Peyer's patch (tissue), 4 donors: ENCODE results near the gene KIAA2012.

ENCODE experiments used
- POLR2A ChIP-seq, 2 donors: fragments of 450-650 bp; IDR thresholded peaks; one replicate each; pipeline ENCODE4 v1.5.1; 2017; ENCODE audit warnings: antibody characterized with exemption in 2 of 2, mild to moderate bottlenecking in 2 of 2, moderate library complexity in 2 of 2
- TF ChIP-seq, protein P1 (sequence below), 6 experiments: fragments of 450-650 bp in 4 of 6; fragments of 200-600 bp in 2 of 6; sonication (generic) in 1 of 6; IDR thresholded peaks; one replicate each; pipeline ENCODE4 v1.5.1; 2017 to 2019; ENCODE audit warnings: antibody characterized with exemption in 6 of 6, mild to moderate bottlenecking in 3 of 6, moderate library complexity in 1 of 6

DNA sequence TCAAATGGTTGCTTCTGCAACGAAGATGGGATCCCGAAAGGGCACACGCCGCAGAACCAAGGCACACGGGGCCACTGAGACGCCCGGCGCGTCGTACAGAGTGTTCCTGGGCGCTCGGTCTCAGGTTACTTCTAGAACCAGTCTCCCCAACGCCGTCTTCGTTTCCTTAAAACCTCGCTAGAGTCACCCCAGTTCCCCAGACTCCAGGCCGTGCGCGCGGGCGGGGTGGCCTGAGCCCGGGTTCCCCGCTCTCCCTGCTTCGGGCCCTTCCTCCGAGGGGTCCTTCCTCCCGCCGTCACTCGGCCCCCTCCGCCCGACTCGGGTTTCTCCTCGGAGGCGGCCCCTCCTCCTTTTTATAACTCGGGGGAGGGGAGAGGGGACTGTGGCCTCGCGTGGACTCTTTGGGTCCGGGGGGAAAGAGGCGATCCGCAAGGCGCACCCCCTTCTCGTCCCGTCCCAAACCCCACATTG is 40.2 kb upstream of the KIAA2012 start:
- TF ChIP-seq, protein P1, sequence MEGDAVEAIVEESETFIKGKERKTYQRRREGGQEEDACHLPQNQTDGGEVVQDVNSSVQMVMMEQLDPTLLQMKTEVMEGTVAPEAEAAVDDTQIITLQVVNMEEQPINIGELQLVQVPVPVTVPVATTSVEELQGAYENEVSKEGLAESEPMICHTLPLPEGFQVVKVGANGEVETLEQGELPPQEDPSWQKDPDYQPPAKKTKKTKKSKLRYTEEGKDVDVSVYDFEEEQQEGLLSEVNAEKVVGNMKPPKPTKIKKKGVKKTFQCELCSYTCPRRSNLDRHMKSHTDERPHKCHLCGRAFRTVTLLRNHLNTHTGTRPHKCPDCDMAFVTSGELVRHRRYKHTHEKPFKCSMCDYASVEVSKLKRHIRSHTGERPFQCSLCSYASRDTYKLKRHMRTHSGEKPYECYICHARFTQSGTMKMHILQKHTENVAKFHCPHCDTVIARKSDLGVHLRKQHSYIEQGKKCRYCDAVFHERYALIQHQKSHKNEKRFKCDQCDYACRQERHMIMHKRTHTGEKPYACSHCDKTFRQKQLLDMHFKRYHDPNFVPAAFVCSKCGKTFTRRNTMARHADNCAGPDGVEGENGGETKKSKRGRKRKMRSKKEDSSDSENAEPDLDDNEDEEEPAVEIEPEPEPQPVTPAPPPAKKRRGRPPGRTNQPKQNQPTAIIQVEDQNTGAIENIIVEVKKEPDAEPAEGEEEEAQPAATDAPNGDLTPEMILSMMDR (IDR thresholded peaks at IDR 0.05), result no peak
- no peak for TF ChIP-seq POLR2A (IDR thresholded peaks at IDR 0.05)
